ENCODE measurements around the gene TIGIT. TPM values are rescaled to one million over a fixed set of nuclear protein-coding genes. Genes with fewer than 3 reads are reported as not detected.
"Not testable (repeated sequence)": the region's sequence is repeated elsewhere in the genome, so short reads cannot be mapped to it uniquely, and the experiment has no call there.

The TIGIT gene
- total RNA-seq, 1 experiment from 2014 or later = not detected

DNA sequence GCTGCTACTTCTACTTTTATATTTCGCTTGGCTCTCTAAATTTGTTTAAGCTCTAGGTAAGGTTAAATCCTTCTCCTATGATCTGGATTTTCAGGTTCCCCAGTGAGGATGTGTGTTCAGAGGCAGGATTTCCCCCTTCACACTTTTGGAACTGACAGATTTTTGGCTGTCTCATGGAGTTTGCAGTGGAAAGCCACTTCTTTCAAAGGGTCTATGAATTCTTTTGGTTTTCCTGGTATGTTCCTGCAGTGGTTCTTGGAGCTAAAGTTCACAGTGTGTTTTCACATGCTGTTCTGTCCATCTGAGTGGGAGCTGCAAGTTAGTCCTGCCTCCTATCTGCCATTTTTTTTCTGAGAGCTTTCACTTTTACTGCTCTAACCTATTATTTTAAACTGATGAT lies 21.6 kb upstream of the TIGIT start:
- no peaks in the 10 kb centered on the region for H3K27me3 ChIP-seq (replicated peaks; ENCODE audit: insufficient read depth, low read depth, low read length, poor library complexity)
- intact Hi-C loops (cut with micrococcal nuclease; ENCODE audit: unreplicated experiment) = no loop called here
- ChIA-PET CTCF (no interaction called here), POLR2A (ENCODE audit: low non-redundant PET) (no interaction called here)
- TF ChIP-seq, protein P1, sequence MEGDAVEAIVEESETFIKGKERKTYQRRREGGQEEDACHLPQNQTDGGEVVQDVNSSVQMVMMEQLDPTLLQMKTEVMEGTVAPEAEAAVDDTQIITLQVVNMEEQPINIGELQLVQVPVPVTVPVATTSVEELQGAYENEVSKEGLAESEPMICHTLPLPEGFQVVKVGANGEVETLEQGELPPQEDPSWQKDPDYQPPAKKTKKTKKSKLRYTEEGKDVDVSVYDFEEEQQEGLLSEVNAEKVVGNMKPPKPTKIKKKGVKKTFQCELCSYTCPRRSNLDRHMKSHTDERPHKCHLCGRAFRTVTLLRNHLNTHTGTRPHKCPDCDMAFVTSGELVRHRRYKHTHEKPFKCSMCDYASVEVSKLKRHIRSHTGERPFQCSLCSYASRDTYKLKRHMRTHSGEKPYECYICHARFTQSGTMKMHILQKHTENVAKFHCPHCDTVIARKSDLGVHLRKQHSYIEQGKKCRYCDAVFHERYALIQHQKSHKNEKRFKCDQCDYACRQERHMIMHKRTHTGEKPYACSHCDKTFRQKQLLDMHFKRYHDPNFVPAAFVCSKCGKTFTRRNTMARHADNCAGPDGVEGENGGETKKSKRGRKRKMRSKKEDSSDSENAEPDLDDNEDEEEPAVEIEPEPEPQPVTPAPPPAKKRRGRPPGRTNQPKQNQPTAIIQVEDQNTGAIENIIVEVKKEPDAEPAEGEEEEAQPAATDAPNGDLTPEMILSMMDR (conservative IDR thresholded peaks at IDR 0.05; ENCODE audit: low read depth, low read length) = no peak
- no peak for TF ChIP-seq EZH2 (IDR thresholded peaks at IDR 0.05; ENCODE audit: borderline replicate concordance, low read depth, low read length, poor library complexity, severe bottlenecking)
- DNase-seq (ENCODE audit: low spot score) = no peak
- no TSS peak for BruUV-seq (replicated peaks)
- no peak overlapping the region for H3K27ac ChIP-seq (ENCODE audit: low read depth, low read length, poor library complexity, severe bottlenecking)
- H3K36me3 ChIP-seq (ENCODE audit: insufficient read depth, low read length, poor library complexity, severe bottlenecking) = no peaks in the 10 kb centered on the region
- H3K4me1 ChIP-seq (ENCODE audit: insufficient read depth, low read length, poor library complexity, severe bottlenecking) = no peaks in the 10 kb centered on the region
- H3K9me3 ChIP-seq (ENCODE audit: low read depth, low read length, poor library complexity, severe bottlenecking) = no peaks in the 10 kb centered on the region
- no peak overlapping the region for H3K4me3 ChIP-seq (ENCODE audit: low read depth, low read length, poor library complexity, severe bottlenecking)

DNA sequence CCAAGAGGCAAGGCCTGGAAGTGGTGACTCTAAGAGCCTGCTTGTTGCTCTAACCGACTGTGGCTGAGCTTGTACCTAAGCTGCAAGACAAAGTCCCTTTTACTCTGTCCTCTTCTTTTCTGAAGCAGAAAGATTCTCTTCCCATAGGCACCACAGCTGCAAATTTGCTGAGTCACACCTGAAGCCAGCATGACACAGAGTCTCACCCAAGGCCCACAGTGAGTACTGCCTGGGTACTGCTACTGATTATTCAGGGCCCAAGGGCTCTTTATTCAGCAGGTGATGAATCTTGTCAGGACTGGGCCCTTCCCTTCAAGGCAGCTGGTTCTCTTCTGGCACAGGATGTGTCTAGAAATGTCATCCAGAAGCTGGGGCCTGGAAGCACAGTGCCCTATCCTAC lies 18.9 kb upstream of the TIGIT start:
- intact Hi-C loops (cut with micrococcal nuclease; ENCODE audit: unreplicated experiment) = no loop called here

DNA sequence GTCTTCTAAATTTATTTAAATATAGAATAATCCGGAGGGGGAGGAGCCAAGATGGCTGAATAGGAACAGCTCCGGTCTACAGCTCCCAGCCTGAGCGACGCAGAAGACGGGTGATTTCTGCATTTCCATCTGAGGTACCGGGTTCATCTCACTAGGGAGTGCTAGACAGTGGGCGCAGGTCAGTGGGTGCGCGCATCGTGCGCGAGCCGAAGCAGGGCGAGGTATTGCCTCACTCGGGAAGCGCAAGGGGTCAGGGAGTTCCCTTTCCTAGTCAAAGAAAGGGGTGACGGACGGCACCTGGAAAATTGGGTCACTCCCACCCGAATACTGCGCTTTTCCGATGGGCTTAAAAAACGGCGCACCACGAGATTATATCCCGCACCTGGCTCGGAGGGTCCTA lies 17.0 kb upstream of the TIGIT start:
- BruUV-seq (replicated peaks); H3K27ac ChIP-seq (ENCODE audit: low read depth, low read length, poor library complexity, severe bottlenecking); H3K4me3 ChIP-seq (ENCODE audit: low read depth, low read length, poor library complexity, severe bottlenecking); H3K4me1 ChIP-seq (ENCODE audit: insufficient read depth, low read length, poor library complexity, severe bottlenecking); POLR2A ChIA-PET (ENCODE audit: low non-redundant PET); CTCF ChIA-PET; H3K27me3 ChIP-seq (replicated peaks; ENCODE audit: insufficient read depth, low read depth, low read length, poor library complexity); H3K36me3 ChIP-seq (ENCODE audit: insufficient read depth, low read length, poor library complexity, severe bottlenecking); intact Hi-C loops (cut with micrococcal nuclease; ENCODE audit: unreplicated experiment); DNase-seq (ENCODE audit: low spot score); H3K9me3 ChIP-seq (ENCODE audit: low read depth, low read length, poor library complexity, severe bottlenecking): not testable (repeated sequence)

More for the DNA sequence above, 18.9 kb upstream of the TIGIT start:
- Histone ChIP-seq H3K9me3 (ENCODE audit: low read depth, low read length, poor library complexity, severe bottlenecking) (no peaks in the 10 kb centered on the region), H3K4me1 (ENCODE audit: insufficient read depth, low read length, poor library complexity, severe bottlenecking) (no peaks in the 10 kb centered on the region), H3K27ac (ENCODE audit: low read depth, low read length, poor library complexity, severe bottlenecking) (no peak overlapping the region), H3K27me3 (replicated peaks; ENCODE audit: insufficient read depth, low read depth, low read length, poor library complexity) (no peaks in the 10 kb centered on the region), H3K36me3 (ENCODE audit: insufficient read depth, low read length, poor library complexity, severe bottlenecking) (no peaks in the 10 kb centered on the region), H3K4me3 (ENCODE audit: low read depth, low read length, poor library complexity, severe bottlenecking) (no peak overlapping the region)
- no peak for DNase-seq (ENCODE audit: low spot score)
- POLR2A ChIA-PET (ENCODE audit: low non-redundant PET) = no interaction called here
- TF ChIP-seq EZH2 (IDR thresholded peaks at IDR 0.05; ENCODE audit: borderline replicate concordance, low read depth, low read length, poor library complexity, severe bottlenecking) = no peak
- TF ChIP-seq, protein P1 (conservative IDR thresholded peaks at IDR 0.05; ENCODE audit: low read depth, low read length) = no peak
- CTCF ChIA-PET = no interaction called here
- BruUV-seq (replicated peaks) = no TSS peak

DNA sequence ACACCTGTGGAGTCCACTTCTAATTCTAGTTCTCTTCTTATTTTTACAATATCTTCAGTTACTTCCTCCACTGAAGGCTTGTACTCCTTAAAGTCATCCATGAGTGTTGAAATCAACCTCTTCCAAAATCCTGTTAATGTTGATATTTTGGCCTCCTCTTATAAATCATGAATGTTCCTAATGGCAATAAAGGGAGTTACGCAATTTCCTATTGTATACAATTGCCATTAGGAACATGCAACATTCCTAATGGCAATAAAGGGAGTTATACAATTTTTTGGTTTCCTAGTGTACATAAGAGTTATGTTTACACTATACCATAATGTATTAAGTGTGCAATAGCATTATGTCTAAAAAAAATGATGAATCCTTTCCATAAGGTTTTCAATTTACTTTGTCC lies 9.2 kb upstream of the TIGIT start:
- no peaks in the 10 kb centered on the region for H3K9me3 ChIP-seq (ENCODE audit: low read depth, low read length, poor library complexity, severe bottlenecking)
- H3K4me1 ChIP-seq (ENCODE audit: insufficient read depth, low read length, poor library complexity, severe bottlenecking) = no peaks in the 10 kb centered on the region
- CTCF ChIA-PET = no interaction called here
- POLR2A ChIA-PET (ENCODE audit: low non-redundant PET) = no interaction called here
- no peaks in the 10 kb centered on the region for H3K27me3 ChIP-seq (replicated peaks; ENCODE audit: insufficient read depth, low read depth, low read length, poor library complexity)
- no peak overlapping the region for H3K4me3 ChIP-seq (ENCODE audit: low read depth, low read length, poor library complexity, severe bottlenecking)
- H3K27ac ChIP-seq (ENCODE audit: low read depth, low read length, poor library complexity, severe bottlenecking) = no peak overlapping the region
- no peak for DNase-seq (ENCODE audit: low spot score)
- no peaks in the 10 kb centered on the region for H3K36me3 ChIP-seq (ENCODE audit: insufficient read depth, low read length, poor library complexity, severe bottlenecking)
- intact Hi-C loops (cut with micrococcal nuclease; ENCODE audit: unreplicated experiment) = no loop called here
- TF ChIP-seq, protein P1 (conservative IDR thresholded peaks at IDR 0.05; ENCODE audit: low read depth, low read length) = no peak
- TF ChIP-seq EZH2 (IDR thresholded peaks at IDR 0.05; ENCODE audit: borderline replicate concordance, low read depth, low read length, poor library complexity, severe bottlenecking) = no peak
- BruUV-seq (replicated peaks) = no TSS peak

Measured in A673 (cell line).